ENCODE measurements around the gene TRIM9.

GRCh38 chr14:51028361-51028760 is 66.5 kb downstream of the TRIM9 start:
- no peak for TF ChIP-seq CTCF (conservative IDR thresholded peaks at IDR 0.05; ENCODE audit: low read length)
- no peak for TF ChIP-seq EZH2phosphoT487 (IDR thresholded peaks at IDR 0.05; ENCODE audit: borderline replicate concordance)
